Common myeloid progenitor, CD34-positive (primary cell): ENCODE measurements around the gene CLRN1.

Experiments used
- CTCF ChIA-PET: fragments of 350-600 bp; sonication (Branson Sonifier 250); formaldehyde crosslinking; loops from one replicate; lab custom pipeline; 2021; ENCODE audit warnings: antibody characterized with exemption; lab: Charles Lee
- POLR2A ChIA-PET: fragments of 350-600 bp; sonication (Branson Sonifier 250); formaldehyde crosslinking; loops from one replicate; lab custom pipeline; 2021; ENCODE audit warnings: antibody characterized with exemption; lab: Charles Lee
- DNase-seq, 3 donors: peaks; one replicate each; pipeline versions ENCODE4 v3.0.0 to v3.0.0-alpha.2; 2013
- H3K27ac ChIP-seq, 2 experiments: 1 replicate in 1 of 2; 2 replicates in 1 of 2; pipeline ENCODE4 v1.7.0; 2013; ENCODE audit warnings: inconsistent platforms in 2 of 2, low read length in 2 of 2, mild to moderate bottlenecking in 2 of 2, low read depth in 1 of 2, moderate library complexity in 1 of 2; ENCODE audit not compliant: severe bottlenecking in 2 of 2, insufficient read depth in 1 of 2, poor library complexity in 1 of 2
- H3K27me3 ChIP-seq, 5 experiments: replicated peaks in 2 of 5; 1 replicate in 3 of 5; 2 replicates in 2 of 5; pipeline versions ENCODE4 v1.6.1 to v1.7.0; 2013; ENCODE audit warnings: low read length in 4 of 5, mild to moderate bottlenecking in 2 of 5, moderate library complexity in 2 of 5, inconsistent platforms in 1 of 5; ENCODE audit not compliant: insufficient read depth in 5 of 5, control insufficient read depth in 4 of 5
- H3K36me3 ChIP-seq, 4 experiments: 1 replicate in 2 of 4; 2 replicates in 2 of 4; pipeline versions ENCODE4 v1.6.1 to v1.7.0; 2013; ENCODE audit warnings: low read length in 3 of 4, control low read depth in 1 of 4, mild to moderate bottlenecking in 1 of 4; ENCODE audit not compliant: control insufficient read depth in 4 of 4, insufficient read depth in 4 of 4
- H3K4me1 ChIP-seq, 4 experiments: 1 replicate in 3 of 4; 2 replicates in 1 of 4; pipeline versions ENCODE4 v1.6.1 to v1.7.1; 2013; ENCODE audit warnings: low read length in 3 of 4, mild to moderate bottlenecking in 3 of 4, control low read depth in 1 of 4, inconsistent platforms in 1 of 4, moderate library complexity in 1 of 4; ENCODE audit not compliant: control insufficient read depth in 4 of 4, insufficient read depth in 4 of 4; ENCODE audit errors: control extremely low read depth in 1 of 4
- H3K4me3 ChIP-seq, 7 experiments: 1 replicate in 4 of 7; 2 replicates in 3 of 7; pipeline versions ENCODE4 v1.5.1 to v1.7.0; 2013; ENCODE audit warnings: mild to moderate bottlenecking in 7 of 7, low read length in 6 of 7, moderate library complexity in 6 of 7, inconsistent platforms in 2 of 7, low read depth in 2 of 7, control low read depth in 1 of 7; ENCODE audit not compliant: insufficient read depth in 4 of 7, control insufficient read depth in 1 of 7; ENCODE audit errors: extremely low read depth in 1 of 7
- H3K9me3 ChIP-seq, 5 experiments: 1 replicate in 4 of 5; 2 replicates in 1 of 5; pipeline versions ENCODE4 v1.6.1 to v1.7.1; 2013; ENCODE audit warnings: low read length in 4 of 5, mild to moderate bottlenecking in 2 of 5, inconsistent platforms in 1 of 5, low read depth in 1 of 5, moderate library complexity in 1 of 5; ENCODE audit not compliant: control insufficient read depth in 4 of 5, insufficient read depth in 2 of 5; ENCODE audit errors: control extremely low read depth in 1 of 5
- WGBS: methylation state at CpG from one replicate; pipeline ENCODE4 v1.1.5; 2013; ENCODE audit not compliant: insufficient coverage; 5-methylcytosine and 5-hydroxymethylcytosine counted together

CLRN1 gene

DNA sequence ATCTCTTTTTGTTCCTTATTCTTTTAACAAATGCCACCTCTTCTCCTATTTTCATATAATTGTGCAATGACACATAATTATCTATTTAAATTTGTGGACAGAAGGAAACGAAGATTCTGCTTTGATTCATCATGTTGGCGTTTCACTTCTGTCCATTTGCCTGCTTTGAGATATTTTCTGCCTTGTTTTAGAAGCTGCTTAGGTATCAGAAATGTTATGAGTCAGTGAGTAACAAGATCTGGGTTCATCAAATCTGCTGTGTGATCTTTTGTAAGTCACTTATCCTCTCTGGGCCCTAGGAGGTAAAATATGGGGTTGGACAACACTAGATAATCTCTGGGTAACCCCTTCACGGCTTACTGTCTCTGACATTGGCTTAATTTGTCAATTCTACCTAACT lies 60.0 kb downstream of the CLRN1 start:
- H3K4me1 ChIP-seq, result no peaks in the 10 kb centered on the region
- no peaks in the 10 kb centered on the region for H3K9me3 ChIP-seq
- H3K27ac ChIP-seq, result no peak overlapping the region
- ChIA-PET POLR2A (no interaction called here), CTCF (interaction anchor here (1.1 to 1.9 kb wide), 3 partner anchors 9 to 21 kb away, joined by 3 to 4 read pairs (median 4); no protein-coding TSS in a partner anchor)
- H3K36me3 ChIP-seq, result no peaks in the 10 kb centered on the region
- 80% methylated on average over 1 of the region's 3 CpGs for WGBS
- H3K4me3 ChIP-seq, result no peak overlapping the region
- no peak for DNase-seq
- no peaks in the 10 kb centered on the region for H3K27me3 ChIP-seq

DNA sequence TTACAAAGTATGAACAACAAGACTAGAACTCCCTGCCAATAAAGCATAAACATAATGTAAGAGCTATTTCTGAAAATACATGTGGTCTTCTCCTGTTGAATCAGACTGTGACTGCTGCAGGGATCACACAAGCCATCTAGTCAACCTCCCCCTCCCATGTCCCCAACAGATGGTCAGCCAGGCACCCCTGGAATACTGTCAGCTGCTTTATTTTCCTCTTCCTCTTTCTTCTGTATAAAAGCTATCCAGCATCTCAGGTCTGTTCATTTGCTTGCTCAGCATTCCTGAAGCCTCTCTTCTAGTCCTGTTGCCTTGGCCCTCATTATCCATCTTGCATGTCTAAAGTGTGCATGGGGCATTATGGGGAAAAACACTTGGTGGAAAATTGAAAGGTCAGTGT lies 60.8 kb downstream of the CLRN1 start:
- ChIA-PET POLR2A (no interaction called here), CTCF (interaction anchor here (1.1 to 1.9 kb wide), 3 partner anchors 8 to 22 kb away, joined by 3 to 4 read pairs (median 4); no protein-coding TSS in a partner anchor)
- Histone ChIP-seq H3K9me3 (peaks cover 0 to 1% (median 0%) of the 10 kb centered on the region in 5 experiments), H3K4me1 (no peaks in the 10 kb centered on the region), H3K4me3 (no peak overlapping the region), H3K27ac (no peak overlapping the region), H3K27me3 (no peaks in the 10 kb centered on the region), H3K36me3 (no peaks in the 10 kb centered on the region)
- peak in 2 of 3 donors; percentile 32 to 39 for DNase-seq

DNA sequence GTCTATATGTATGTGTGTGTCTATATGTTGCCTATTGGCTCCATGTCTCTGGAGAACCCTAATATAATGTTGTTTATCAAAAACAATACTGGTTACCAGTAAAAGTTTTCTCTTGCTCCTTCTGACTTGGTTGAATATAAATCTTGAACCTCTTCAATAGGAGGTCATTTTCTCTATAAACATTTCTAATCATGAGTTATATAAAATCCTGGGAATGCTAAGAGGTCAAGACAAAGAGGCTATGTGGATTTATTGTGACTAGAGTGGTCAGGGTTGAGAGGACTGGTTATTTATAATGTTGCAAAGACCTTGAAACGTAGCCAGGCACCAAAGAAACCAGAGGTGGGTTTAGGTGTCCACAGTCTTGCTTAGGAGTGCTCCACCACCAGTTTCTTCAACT lies 66.1 kb downstream of the CLRN1 start:
- ChIA-PET POLR2A (no interaction called here), CTCF (interaction anchor here (0.7 kb wide), 1 partner anchor 19 kb away, joined by 3 read pairs; no protein-coding TSS in a partner anchor)
- 80% methylated on average over 1 of the region's 1 CpG for WGBS
- Histone ChIP-seq H3K36me3 (no peaks in the 10 kb centered on the region), H3K4me3 (no peak overlapping the region), H3K27me3 (no peaks in the 10 kb centered on the region), H3K4me1 (no peaks in the 10 kb centered on the region), H3K9me3 (peaks cover 0 to 1% (median 0%) of the 10 kb centered on the region in 5 experiments), H3K27ac (no peak overlapping the region)
- DNase-seq, result no peak

DNA sequence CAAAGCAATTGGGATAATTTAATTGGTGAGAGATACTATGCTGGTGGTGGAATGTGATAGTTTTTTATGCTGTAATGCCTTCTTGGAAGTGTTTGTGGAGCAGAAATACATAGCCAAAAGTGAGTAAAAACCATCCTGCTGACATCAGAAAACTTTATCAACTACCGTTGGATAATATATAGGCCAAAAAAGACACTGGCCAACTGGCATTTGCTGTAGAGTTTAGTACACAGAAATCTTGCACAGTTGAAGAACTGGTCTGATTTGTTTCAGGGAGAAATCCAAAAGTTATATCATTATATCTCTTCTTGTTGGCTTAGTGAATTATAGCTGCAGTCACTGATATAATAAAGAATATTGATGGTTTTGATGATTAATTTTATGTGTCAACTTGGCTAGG lies 66.8 kb downstream of the CLRN1 start:
- no peak overlapping the region for H3K4me3 ChIP-seq
- CTCF ChIA-PET, result no interaction called here
- no peaks in the 10 kb centered on the region for H3K27me3 ChIP-seq
- POLR2A ChIA-PET, result no interaction called here
- peaks cover 0 to 1% (median 0%) of the 10 kb centered on the region in 5 experiments for H3K9me3 ChIP-seq
- no peaks in the 10 kb centered on the region for H3K4me1 ChIP-seq
- no peak for DNase-seq
- no peak overlapping the region for H3K27ac ChIP-seq
- WGBS, result 100% methylated on average over 1 of the region's 1 CpG
- no peaks in the 10 kb centered on the region for H3K36me3 ChIP-seq

GRCh38 chr3:150905339-150905738 lies 67.2 kb downstream of the CLRN1 start, which contains the start of gene MINDY4B:
Gene MINDY4B (minus strand): TSS chr3:150905439. CDS start chr3:150905439, 0 bp downstream.
- no peak for DNase-seq
- H3K4me3 ChIP-seq, result no peak within 1 kb of the TSS
- H3K27ac ChIP-seq, result no peak within 1 kb of the TSS
- H3K27me3 ChIP-seq, result no peaks in the 10 kb centered on the region
- peaks cover 0 to 1% (median 0%) of the 10 kb centered on the region in 5 experiments for H3K9me3 ChIP-seq
- ChIA-PET CTCF (interaction anchor here (1.3 kb wide), 1 partner anchor 26 kb away, joined by 3 read pairs; no protein-coding TSS in a partner anchor), POLR2A (no interaction called here)
- no CpG with 5 or more reads among the region's 4 CpGs for WGBS
- no peaks in the 10 kb centered on the region for H3K4me1 ChIP-seq
- no peaks in the 10 kb centered on the region for H3K36me3 ChIP-seq

DNA sequence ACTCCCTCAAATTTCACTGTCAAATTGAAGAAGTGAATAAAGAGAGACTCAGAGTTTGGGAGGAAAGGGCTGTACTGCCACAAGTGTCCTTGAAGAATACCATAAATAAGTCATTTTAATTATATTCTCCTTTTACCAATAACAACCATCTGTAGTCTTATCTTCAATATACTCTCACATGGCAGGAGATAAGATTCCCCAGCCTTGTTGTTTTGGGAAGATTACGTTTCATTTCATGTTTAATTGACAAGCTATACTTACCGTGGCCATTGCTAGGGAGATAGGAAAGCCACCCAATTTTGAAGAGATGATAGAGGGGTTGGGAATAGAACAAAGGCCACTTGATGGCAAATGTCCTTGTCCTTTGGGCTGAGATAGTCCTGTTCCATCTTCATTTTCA lies 69.5 kb downstream of the CLRN1 start:
- Histone ChIP-seq H3K4me1 (peaks cover 2 to 20% (median 17%) of the 10 kb centered on the region in 4 experiments), H3K4me3 (no peak overlapping the region), H3K36me3 (no peaks in the 10 kb centered on the region), H3K27me3 (no peaks in the 10 kb centered on the region), H3K27ac (no peak overlapping the region), H3K9me3 (peaks cover 0 to 1% (median 0%) of the 10 kb centered on the region in 5 experiments)
- no CpG with 5 or more reads among the region's 2 CpGs for WGBS
- POLR2A ChIA-PET, result no interaction called here
- CTCF ChIA-PET, result interaction anchor here (1.4 to 1.5 kb wide), 2 partner anchors 9 to 14 kb away, joined by 3 to 4 read pairs; no protein-coding TSS in a partner anchor
- no peak for DNase-seq

DNA sequence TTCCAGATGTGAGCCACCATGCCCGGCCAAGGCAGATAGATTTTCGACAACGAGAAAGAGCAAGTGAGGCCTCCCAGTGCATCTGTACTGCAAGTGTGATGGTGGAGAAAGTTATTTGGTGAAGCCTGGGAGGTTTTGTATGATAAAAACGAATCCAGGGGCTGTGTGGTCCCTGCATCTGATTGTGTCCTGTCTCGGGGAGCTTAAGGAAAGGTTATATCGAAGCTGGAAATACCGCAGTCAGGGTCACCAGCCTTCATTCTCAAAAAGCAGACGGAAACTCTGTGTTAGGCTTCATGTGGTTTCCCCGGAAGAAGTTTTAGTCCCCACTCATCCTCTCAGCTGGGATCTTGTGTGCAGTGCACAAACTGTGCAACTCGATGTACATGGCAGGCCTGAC lies 70.7 kb downstream of the CLRN1 start:
- Histone ChIP-seq H3K36me3 (no peaks in the 10 kb centered on the region), H3K4me1 (peaks cover 2 to 22% (median 18%) of the 10 kb centered on the region in 4 experiments), H3K27me3 (no peaks in the 10 kb centered on the region), H3K27ac (no peak overlapping the region), H3K9me3 (no peaks in the 10 kb centered on the region), H3K4me3 (no peak overlapping the region)
- ChIA-PET CTCF (no interaction called here), POLR2A (no interaction called here)
- WGBS, result 98% methylated on average over 10 of the region's 10 CpGs
- no peak for DNase-seq
